Endodermal cell (in vitro differentiated cells): Measurements from ENCODE around the gene NOTO. TPM values are rescaled to one million over a fixed set of nuclear protein-coding genes. Genes with fewer than 3 reads are reported as not detected.
A peak's percentile ranks its signal among the peaks of the same experiment; 100 is the strongest.

Experiments used
- DNase-seq: peaks from one replicate; pipeline ENCODE4 v3.0.0-alpha.2; 2017
- H3K27ac ChIP-seq: 2 replicates; pipeline ENCODE4 v1.5.1; 2013; ENCODE audit warnings: mild to moderate bottlenecking, low read depth, low read length, moderate library complexity
- H3K27me3 ChIP-seq: 2 replicates; pipeline ENCODE4 v1.6.1; 2013; ENCODE audit warnings: mild to moderate bottlenecking, low read length, moderate library complexity; ENCODE audit not compliant: insufficient read depth, control insufficient read depth, poor library complexity, severe bottlenecking
- H3K36me3 ChIP-seq: 2 replicates; pipeline ENCODE4 v1.7.0; 2013; ENCODE audit warnings: mild to moderate bottlenecking, low read length, moderate library complexity; ENCODE audit not compliant: control insufficient read depth, insufficient read depth
- H3K4me1 ChIP-seq: one replicate; pipeline ENCODE4 v1.7.0; 2013; ENCODE audit warnings: low read length; ENCODE audit not compliant: control insufficient read depth, insufficient read depth
- H3K4me3 ChIP-seq: 2 replicates; pipeline ENCODE4 v1.5.1; 2013; ENCODE audit warnings: mild to moderate bottlenecking, low read length, moderate library complexity
- H3K9ac ChIP-seq: 2 replicates; pipeline ENCODE4 v1.6.1; 2013; ENCODE audit warnings: mild to moderate bottlenecking, low read length, moderate library complexity; ENCODE audit not compliant: poor library complexity, severe bottlenecking; ENCODE audit errors: extremely low read depth
- H3K9me3 ChIP-seq: 2 replicates; pipeline ENCODE4 v1.6.1; 2013; ENCODE audit warnings: mild to moderate bottlenecking, low read length, moderate library complexity; ENCODE audit not compliant: control insufficient read depth
- H3K27ac Mint-ChIP-seq: 2 replicates; pipeline ENCODE4 v1.8.0; 2020; ENCODE audit warnings: mixed read lengths
- H3K27me3 Mint-ChIP-seq: 2 replicates; pipeline ENCODE4 v1.8.0; 2021; ENCODE audit warnings: mild to moderate bottlenecking, mixed read lengths; ENCODE audit not compliant: insufficient read depth
- H3K36me3 Mint-ChIP-seq: 2 replicates; pipeline ENCODE4 v1.8.0; 2020; ENCODE audit warnings: low read depth, mixed read lengths
- H3K4me1 Mint-ChIP-seq: 2 replicates; pipeline ENCODE4 v1.8.0; 2020; ENCODE audit warnings: mixed read lengths
- H3K4me3 Mint-ChIP-seq: 2 replicates; pipeline ENCODE4 v1.8.0; 2020; ENCODE audit warnings: mild to moderate bottlenecking, moderate library complexity, mixed read lengths
- H3K9me3 Mint-ChIP-seq: 2 replicates; pipeline ENCODE4 v1.8.0; 2020; ENCODE audit warnings: mild to moderate bottlenecking, mixed read lengths
- CTCF ChIP-seq: fragments of 200-600 bp; sonication (generic); conservative IDR thresholded peaks from 2 replicates; pipeline ENCODE4 v1.5.0; 2021; ENCODE audit warnings: antibody characterized with exemption, mild to moderate bottlenecking
- WGBS, 2 experiments: methylation state at CpG; one replicate each; pipeline versions ENCODE4 v1.1.5 to v1.1.7; 2013; ENCODE audit warnings: missing lambda C conversion rate in 2 of 2, mixed read lengths in 1 of 2; ENCODE audit not compliant: insufficient coverage in 1 of 2, insufficient read length in 1 of 2; 5-methylcytosine and 5-hydroxymethylcytosine counted together
- total RNA-seq, 2 donors: library from RNA; stranded (reverse); fragmentation: NEBNext Ultra II Directional in 1 of 2; extraction: Animal tissue kit (Norgen Biotek cat#: 25700) in 1 of 2; gene quantifications; 2 replicates in 1 of 2; 3 replicates in 1 of 2; pipeline ENCODE4 v1.2.1, GENCODE V29; 2021

NOTO gene
- total RNA-seq, 2 donors from 2014 or later: not detected

GRCh38 chr2:73214120-73215035 is 12.0 kb downstream of the NOTO start, which contains the start of gene SMYD5:
SMYD5 (plus strand) TSS chr2:73214245; CDS start chr2:73214267, 22 bp downstream.
- Mint-ChIP-seq H3K27ac (peak within 1 kb of the TSS; percentile 92), H3K36me3 (peaks cover 3% of the 10 kb centered on the region), H3K4me1 (peaks cover 13% of the 10 kb centered on the region), H3K9me3 (no peaks in the 10 kb centered on the region), H3K27me3 (peaks cover 8% of the 10 kb centered on the region), H3K4me3 (peak within 1 kb of the TSS; percentile 68)
- WGBS, 2 experiments: 1 to 2% methylated on average over 9 to 63 of the region's 64 CpGs
- Histone ChIP-seq H3K9ac (peak within 1 kb of the TSS; percentile 76), H3K9me3 (no peaks in the 10 kb centered on the region), H3K27ac (peak within 1 kb of the TSS; percentile 67), H3K4me1 (no peaks in the 10 kb centered on the region), H3K27me3 (peaks cover 8% of the 10 kb centered on the region), H3K4me3 (peak within 1 kb of the TSS; percentile 93), H3K36me3 (no peaks in the 10 kb centered on the region)
- TF ChIP-seq CTCF: no peak
- peak; percentile 96 for DNase-seq

- TF ChIP-seq CTCF: no peak
- no peaks in the 10 kb centered on the region for H3K27me3 Mint-ChIP-seq
- Histone ChIP-seq H3K4me1 (no peaks in the 10 kb centered on the region), H3K4me3 (peak overlapping the region; percentile 93), H3K27me3 (no peaks in the 10 kb centered on the region), H3K36me3 (no peaks in the 10 kb centered on the region), H3K9me3 (no peaks in the 10 kb centered on the region), H3K27ac (no peak overlapping the region), H3K9ac (no peak overlapping the region)
- no peak for DNase-seq
- H3K9me3 Mint-ChIP-seq: no peaks in the 10 kb centered on the region
- H3K36me3 Mint-ChIP-seq: peaks cover 3% of the 10 kb centered on the region
- H3K27ac Mint-ChIP-seq: peak overlapping the region; percentile 16
- H3K4me3 Mint-ChIP-seq: peak overlapping the region; percentile 68
- H3K4me1 Mint-ChIP-seq: peaks cover 13% of the 10 kb centered on the region
- 91 to 92% methylated on average over 3 to 4 of the region's 4 CpGs for WGBS, 2 experiments
These were observed 12.9 kb downstream of the NOTO start for GRCh38 chr2:73215254-73215653.

- H3K9me3 ChIP-seq: no peaks in the 10 kb centered on the region
- 95 to 100% methylated on average over 4 to 5 of the region's 5 CpGs for WGBS, 2 experiments
- no peak overlapping the region for H3K4me3 ChIP-seq
- no peaks in the 10 kb centered on the region for H3K27me3 Mint-ChIP-seq
- H3K27me3 ChIP-seq: no peaks in the 10 kb centered on the region
- no peak overlapping the region for H3K9ac ChIP-seq
- peaks cover 11% of the 10 kb centered on the region for H3K36me3 Mint-ChIP-seq
- peaks cover 9% of the 10 kb centered on the region for H3K36me3 ChIP-seq
- no peak overlapping the region for H3K4me3 Mint-ChIP-seq
- no peak overlapping the region for H3K27ac ChIP-seq
- no peak overlapping the region for H3K27ac Mint-ChIP-seq
- peaks cover 13% of the 10 kb centered on the region for H3K4me1 Mint-ChIP-seq
- H3K9me3 Mint-ChIP-seq: no peaks in the 10 kb centered on the region
- no peak for DNase-seq
- no peak for TF ChIP-seq CTCF
- no peaks in the 10 kb centered on the region for H3K4me1 ChIP-seq
These were observed 14.8 kb downstream of the NOTO start for GRCh38 chr2:73217160-73217559.
